ENCODE results near the gene ELAPOR1. TPM values are rescaled to one million over a fixed set of nuclear protein-coding genes. Genes with fewer than 3 reads are reported as not detected.
"Not testable (repeated sequence)": the region's sequence is repeated elsewhere in the genome, so short reads cannot be mapped to it uniquely, and the experiment has no call there.

ELAPOR1 gene
- total RNA-seq, 1 donor from 2014 or later: 0.22 TPM

- no peak for ATAC-seq
- intact Hi-C loops (cut with DNase I): no loop called here
Measured at GRCh38 chr1:109131800-109132199, 17.9 kb downstream of the ELAPOR1 start.

GRCh38 chr1:109133002-109133706, 19.2 kb downstream of the ELAPOR1 start:
- intact Hi-C loops (cut with DNase I): no loop called here
- no peak for ATAC-seq
- DNase-seq (ENCODE audit: missing footprints): no peak

More at GRCh38 chr1:109131800-109132199, 17.9 kb downstream of the ELAPOR1 start:
- no peak for DNase-seq (ENCODE audit: missing footprints)

GRCh38 chr1:109133815-109134214, 19.9 kb downstream of the ELAPOR1 start:
- peak; percentile 92 for ATAC-seq
- intact Hi-C loops (cut with DNase I): no loop called here

GRCh38 chr1:109134423-109134822, 20.5 kb downstream of the ELAPOR1 start:
- DNase-seq (ENCODE audit: missing footprints) (no peak), ATAC-seq (no peak)
- intact Hi-C loops (cut with DNase I): no loop called here

More at GRCh38 chr1:109133815-109134214, 19.9 kb downstream of the ELAPOR1 start:
- peak; percentile 88 for DNase-seq (ENCODE audit: missing footprints)

GRCh38 chr1:109135940-109136339, 22.0 kb downstream of the ELAPOR1 start:
- intact Hi-C loops (cut with DNase I): no loop called here
- DNase-seq (ENCODE audit: missing footprints) (no peak), ATAC-seq (no peak)

GRCh38 chr1:109136766-109137165, 22.9 kb downstream of the ELAPOR1 start:
- ATAC-seq (no peak), DNase-seq (ENCODE audit: missing footprints) (no peak)
- intact Hi-C loops (cut with DNase I): no loop called here

- ATAC-seq (no peak), DNase-seq (ENCODE audit: missing footprints) (no peak)
- intact Hi-C loops (cut with DNase I): no loop called here
Measured at GRCh38 chr1:109137958-109138357, 24.0 kb downstream of the ELAPOR1 start.

GRCh38 chr1:109138358-109138757, 24.4 kb downstream of the ELAPOR1 start:
- intact Hi-C loops (cut with DNase I): no loop called here
- DNase-seq (ENCODE audit: missing footprints): no peak
- no peak for ATAC-seq

GRCh38 chr1:109140392-109140791, 26.5 kb downstream of the ELAPOR1 start:
- ATAC-seq (no peak), DNase-seq (ENCODE audit: missing footprints) (no peak)
- intact Hi-C loops (cut with DNase I): no loop called here

- DNase-seq (ENCODE audit: missing footprints) (no peak), ATAC-seq (no peak)
- intact Hi-C loops (cut with DNase I): no loop called here
Measured at GRCh38 chr1:109142260-109142659, 28.3 kb downstream of the ELAPOR1 start.

GRCh38 chr1:109142725-109143124, 28.8 kb downstream of the ELAPOR1 start:
- ATAC-seq; intact Hi-C loops (cut with DNase I); DNase-seq (ENCODE audit: missing footprints): not testable (repeated sequence)

- DNase-seq (ENCODE audit: missing footprints): no peak
- intact Hi-C loops (cut with DNase I): no loop called here
- ATAC-seq: no peak
Measured at GRCh38 chr1:109148987-109149561, 35.2 kb downstream of the ELAPOR1 start.

- no peak for DNase-seq (ENCODE audit: missing footprints)
- intact Hi-C loops (cut with DNase I): no loop called here
Measured at GRCh38 chr1:109149874-109150601, 36.1 kb downstream of the ELAPOR1 start.

GRCh38 chr1:109151146-109151990, 37.5 kb downstream of the ELAPOR1 start:
- no peak for DNase-seq (ENCODE audit: missing footprints)
- peak; percentile 87 for ATAC-seq
- intact Hi-C loops (cut with DNase I): no loop called here

More at GRCh38 chr1:109149874-109150601, 36.1 kb downstream of the ELAPOR1 start:
- ATAC-seq: peak; percentile 73

GRCh38 chr1:109152196-109152595, 38.3 kb downstream of the ELAPOR1 start:
- no peak for ATAC-seq
- intact Hi-C loops (cut with DNase I): no loop called here

GRCh38 chr1:109156916-109157385, 43.0 kb downstream of the ELAPOR1 start:
- no peak for DNase-seq (ENCODE audit: missing footprints)
- intact Hi-C loops (cut with DNase I): no loop called here
- ATAC-seq: no peak

More at GRCh38 chr1:109152196-109152595, 38.3 kb downstream of the ELAPOR1 start:
- no peak for DNase-seq (ENCODE audit: missing footprints)

GRCh38 chr1:109158433-109158832, 44.5 kb downstream of the ELAPOR1 start:
- ATAC-seq (no peak), DNase-seq (ENCODE audit: missing footprints) (no peak)
- intact Hi-C loops (cut with DNase I): no loop called here

GRCh38 chr1:109159326-109159725, 45.4 kb downstream of the ELAPOR1 start:
- intact Hi-C loops (cut with DNase I): no loop called here
- ATAC-seq (no peak), DNase-seq (ENCODE audit: missing footprints) (no peak)
